NCI-H2196 treated with DMSO at 0.1 percent for 48 hours (cell line): ENCODE results near the gene PCDHGB4.
"Not testable (repeated sequence)": the region's sequence is repeated elsewhere in the genome, so short reads cannot be mapped to it uniquely, and the experiment has no call there.

Experiments
- DNase-seq: peaks from one replicate; lab custom pipeline; 2025; ENCODE audit not compliant: unreplicated experiment; lab: John Stamatoyannopoulos, UW

The PCDHGB4 gene

GRCh38 chr5:141387557-141388311, at the start of gene PCDHGB4:
PCDHGB4 (plus strand) TSS chr5:141387698; CDS start chr5:141387885, 187 bp downstream.
- DNase-seq = not testable (repeated sequence)

- DNase-seq = no peak
These were observed 48.8 kb upstream of the PCDHGB4 start, which contains the start of gene PCDHGA2 for GRCh38 chr5:141338538-141339306. PCDHGA2 (plus strand) TSS chr5:141338760.

- not testable (repeated sequence) for DNase-seq
These were observed 46.6 kb upstream of the PCDHGB4 start for GRCh38 chr5:141340781-141341354.

GRCh38 chr5:141342773-141343172, 44.7 kb upstream of the PCDHGB4 start:
- DNase-seq = no peak

- DNase-seq = no peak
These were observed 44.1 kb upstream of the PCDHGB4 start, which contains the start of gene PCDHGA3 for GRCh38 chr5:141343242-141343952. PCDHGA3 (plus strand) TSS chr5:141343829; CDS start chr5:141344034, 205 bp downstream.

GRCh38 chr5:141343953-141344463, 43.5 kb upstream of the PCDHGB4 start:
- DNase-seq = no peak

GRCh38 chr5:141345327-141345726, 42.2 kb upstream of the PCDHGB4 start:
- DNase-seq = no peak

GRCh38 chr5:141346017-141346416, 41.5 kb upstream of the PCDHGB4 start:
- DNase-seq = not testable (repeated sequence)

GRCh38 chr5:141349917-141350619, 37.4 kb upstream of the PCDHGB4 start, which contains the start of gene PCDHGB1:
PCDHGB1 (plus strand) TSS chr5:141350099; CDS start chr5:141350261, 162 bp downstream.
- DNase-seq = no peak

GRCh38 chr5:141351591-141351990, 35.9 kb upstream of the PCDHGB4 start:
- DNase-seq = no peak

GRCh38 chr5:141354900-141355469, 32.5 kb upstream of the PCDHGB4 start, which contains the start of gene PCDHGA4:
PCDHGA4 (plus strand) TSS chr5:141355021; CDS start chr5:141355108, 87 bp downstream.
- no peak for DNase-seq

GRCh38 chr5:141355641-141356040, 31.9 kb upstream of the PCDHGB4 start:
- DNase-seq = no peak

GRCh38 chr5:141356133-141356532, 31.4 kb upstream of the PCDHGB4 start:
- no peak for DNase-seq

GRCh38 chr5:141356950-141357349, 30.5 kb upstream of the PCDHGB4 start:
- DNase-seq = no peak

- DNase-seq = no peak
These were observed 27.6 kb upstream of the PCDHGB4 start, which contains the start of gene PCDHGB2 for GRCh38 chr5:141359790-141360426. PCDHGB2 (plus strand) TSS chr5:141359994; CDS start chr5:141360136, 142 bp downstream.

GRCh38 chr5:141360685-141361084, 26.8 kb upstream of the PCDHGB4 start:
- DNase-seq = no peak

- DNase-seq = no peak
These were observed 24.8 kb upstream of the PCDHGB4 start for GRCh38 chr5:141362719-141363118.

- no peak for DNase-seq
These were observed 23.4 kb upstream of the PCDHGB4 start, which contains the start of gene PCDHGA5 for GRCh38 chr5:141363952-141364660. PCDHGA5 (plus strand) TSS chr5:141364162; CDS start chr5:141364331, 169 bp downstream.
